Smooth muscle cell (in vitro differentiated cells): ENCODE measurements around the gene TBC1D22A. TPM values are rescaled to one million over a fixed set of nuclear protein-coding genes. Genes with fewer than 3 reads are reported as not detected.

Source experiments
- DNase-seq: peaks from one replicate; lab custom pipeline; 2025; ENCODE audit not compliant: unreplicated experiment; lab: John Stamatoyannopoulos, UW
- H2AFZ ChIP-seq: fragments of 200-600 bp; sonication (generic); 2 replicates; pipeline ENCODE4 v1.6.0; 2016; ENCODE audit warnings: antibody characterized with exemption, low read depth, mild to moderate bottlenecking
- H3F3A ChIP-seq: fragments of 200-600 bp; sonication (generic); 2 replicates; pipeline ENCODE4 v1.6.0; 2017; ENCODE audit warnings: antibody characterized with exemption, low read depth
- H3K27ac ChIP-seq: fragments of 200-600 bp; sonication (generic); 2 replicates; pipeline ENCODE4 v1.5.1; 2016; ENCODE audit warnings: low read depth, mild to moderate bottlenecking
- H3K27me3 ChIP-seq: fragments of 200-600 bp; sonication (generic); 2 replicates; pipeline ENCODE4 v1.6.1; 2016; ENCODE audit warnings: low read depth, mild to moderate bottlenecking
- H3K36me3 ChIP-seq: fragments of 200-600 bp; sonication (generic); 2 replicates; pipeline ENCODE4 v1.5.1; 2016; ENCODE audit warnings: low read depth
- H3K4me1 ChIP-seq: fragments of 200-600 bp; sonication (generic); 2 replicates; pipeline ENCODE4 v1.5.1; 2016; ENCODE audit warnings: low read depth
- H3K4me2 ChIP-seq: fragments of 200-600 bp; sonication (generic); 2 replicates; pipeline ENCODE4 v1.6.0; 2016; ENCODE audit warnings: mild to moderate bottlenecking
- H3K4me3 ChIP-seq: fragments of 200-600 bp; sonication (generic); 2 replicates; pipeline ENCODE4 v1.5.1; 2016; ENCODE audit warnings: mild to moderate bottlenecking
- H3K79me2 ChIP-seq: fragments of 200-600 bp; sonication (generic); 2 replicates; pipeline ENCODE4 v1.6.0; 2016; ENCODE audit warnings: low read depth, mild to moderate bottlenecking
- H3K9ac ChIP-seq: fragments of 200-600 bp; sonication (generic); 2 replicates; pipeline ENCODE4 v1.6.0; 2016; ENCODE audit warnings: low read depth
- H3K9me3 ChIP-seq: fragments of 200-600 bp; sonication (generic); replicated peaks from 2 replicates; pipeline ENCODE4 v1.5.1; 2016; ENCODE audit warnings: low read depth
- H4K20me1 ChIP-seq: fragments of 200-600 bp; sonication (generic); 2 replicates; pipeline ENCODE4 v1.6.0; 2016; ENCODE audit warnings: low read depth
- CTCF ChIP-seq: fragments of 200-600 bp; sonication (generic); IDR thresholded peaks from 2 replicates; pipeline ENCODE4 v1.5.1; 2017; ENCODE audit warnings: borderline replicate concordance, mild to moderate bottlenecking, antibody characterized with exemption; ENCODE audit not compliant: insufficient read depth, poor library complexity, severe bottlenecking
- WGBS: methylation state at CpG from one replicate; pipeline ENCODE4 v1.1.7; 2016; ENCODE audit warnings: low lambda C conversion rate; 5-methylcytosine and 5-hydroxymethylcytosine counted together
- polyA plus RNA-seq: library from polyadenylated mRNA; unstranded; fragments of >200 nt; fragmentation: Nextera tagmentation; extraction: Ambion mirVana; gene quantifications from 2 replicates; pipeline ENCODE4 v1.2.1, GENCODE V29; 2016
- total RNA-seq: library from RNA; depleted of rRNA; stranded (reverse); fragments of >200 nt; gene quantifications from 2 replicates; pipeline ENCODE4 v1.2.3, GENCODE V29; 2014

Gene TBC1D22A
- total and polyA plus RNA-seq, 2 experiments from 2014 or later: 12.5 to 14.4 TPM

GRCh38 chr22:47130883-47131631, 368.6 kb downstream of the TBC1D22A start:
- no peak for DNase-seq
- no peaks in the 10 kb centered on the region for H3K36me3 ChIP-seq
- no peak overlapping the region for H3K4me2 ChIP-seq
- no peaks in the 10 kb centered on the region for H3F3A ChIP-seq
- 95% methylated on average over 16 of the region's 16 CpGs for WGBS
- H3K4me3 ChIP-seq: no peak overlapping the region
- H3K79me2 ChIP-seq: no peaks in the 10 kb centered on the region
- no peaks in the 10 kb centered on the region for H3K9me3 ChIP-seq
- no peak overlapping the region for H2AFZ ChIP-seq
- no peak for TF ChIP-seq CTCF
- H3K9ac ChIP-seq: no peak overlapping the region
- no peaks in the 10 kb centered on the region for H3K27me3 ChIP-seq
- H4K20me1 ChIP-seq: no peaks in the 10 kb centered on the region
- H3K27ac ChIP-seq: peak overlapping the region; percentile 53
- no peaks in the 10 kb centered on the region for H3K4me1 ChIP-seq

GRCh38 chr22:47131632-47132427, 369.4 kb downstream of the TBC1D22A start:
- no peak for DNase-seq
- 98% methylated on average over 21 of the region's 21 CpGs for WGBS

GRCh38 chr22:47132428-47132825, 370.0 kb downstream of the TBC1D22A start:
- H2AFZ ChIP-seq: no peak overlapping the region
- WGBS: 95% methylated on average over 13 of the region's 13 CpGs

More at GRCh38 chr22:47131632-47132427, 369.4 kb downstream of the TBC1D22A start:
- no peaks in the 10 kb centered on the region for H3K4me1 ChIP-seq
- H3K4me2 ChIP-seq: no peak overlapping the region
- H4K20me1 ChIP-seq: no peaks in the 10 kb centered on the region
- no peaks in the 10 kb centered on the region for H3K79me2 ChIP-seq
- TF ChIP-seq CTCF: no peak
- H3K36me3 ChIP-seq: no peaks in the 10 kb centered on the region
- no peak overlapping the region for H3K27ac ChIP-seq
- no peak overlapping the region for H2AFZ ChIP-seq
- no peaks in the 10 kb centered on the region for H3K27me3 ChIP-seq
- no peak overlapping the region for H3K9ac ChIP-seq
- H3K4me3 ChIP-seq: no peak overlapping the region
- no peaks in the 10 kb centered on the region for H3F3A ChIP-seq
- no peaks in the 10 kb centered on the region for H3K9me3 ChIP-seq

More at GRCh38 chr22:47132428-47132825, 370.0 kb downstream of the TBC1D22A start:
- H3F3A ChIP-seq: no peaks in the 10 kb centered on the region
- H3K79me2 ChIP-seq: no peaks in the 10 kb centered on the region
- H3K27me3 ChIP-seq: no peaks in the 10 kb centered on the region
- H3K36me3 ChIP-seq: no peaks in the 10 kb centered on the region
- no peak overlapping the region for H3K9ac ChIP-seq
- no peak overlapping the region for H3K4me3 ChIP-seq
- no peak overlapping the region for H3K27ac ChIP-seq
- no peak for DNase-seq
- TF ChIP-seq CTCF: no peak
- H3K9me3 ChIP-seq: no peaks in the 10 kb centered on the region
- no peak overlapping the region for H3K4me2 ChIP-seq
- H3K4me1 ChIP-seq: no peaks in the 10 kb centered on the region
- no peaks in the 10 kb centered on the region for H4K20me1 ChIP-seq
